Kidney epithelial cell (primary cell): Measurements from ENCODE around the gene HSPD1. TPM values are rescaled to one million over a fixed set of nuclear protein-coding genes. Genes with fewer than 3 reads are reported as not detected.
A peak's percentile ranks its signal among the peaks of the same experiment; 100 is the strongest.

Experiments
- DNase-seq: peaks from one replicate; pipeline ENCODE4 v3.0.0-alpha.2; 2010; ENCODE audit warnings: low read depth
- H3K27me3 ChIP-seq: 2 replicates; pipeline ENCODE4 v1.6.0; 2011; ENCODE audit warnings: low read length; ENCODE audit not compliant: control insufficient read depth, insufficient read depth
- H3K36me3 ChIP-seq: 2 replicates; pipeline ENCODE4 v1.5.1; 2011; ENCODE audit warnings: low read length; ENCODE audit not compliant: control insufficient read depth, insufficient read depth
- H3K4me3 ChIP-seq: 2 replicates; pipeline ENCODE4 v1.5.1; 2011; ENCODE audit warnings: low read depth, mild to moderate bottlenecking, control low read depth, low read length
- total RNA-seq: library from RNA; depleted of rRNA; stranded (reverse); fragments of >200 nt; gene quantifications from 2 replicates; pipeline ENCODE4 v1.2.3, GENCODE V29; 2015
- TF ChIP-seq, protein P1 (sequence below): IDR thresholded peaks from 2 replicates; pipeline ENCODE4 v1.5.1; 2011; ENCODE audit warnings: mild to moderate bottlenecking, moderate library complexity, low read length, control low read depth, inconsistent platforms; ENCODE audit not compliant: insufficient read depth, poor library complexity, severe bottlenecking

Gene HSPD1
- total RNA-seq, 1 donor from 2014 or later: 237 TPM

DNA sequence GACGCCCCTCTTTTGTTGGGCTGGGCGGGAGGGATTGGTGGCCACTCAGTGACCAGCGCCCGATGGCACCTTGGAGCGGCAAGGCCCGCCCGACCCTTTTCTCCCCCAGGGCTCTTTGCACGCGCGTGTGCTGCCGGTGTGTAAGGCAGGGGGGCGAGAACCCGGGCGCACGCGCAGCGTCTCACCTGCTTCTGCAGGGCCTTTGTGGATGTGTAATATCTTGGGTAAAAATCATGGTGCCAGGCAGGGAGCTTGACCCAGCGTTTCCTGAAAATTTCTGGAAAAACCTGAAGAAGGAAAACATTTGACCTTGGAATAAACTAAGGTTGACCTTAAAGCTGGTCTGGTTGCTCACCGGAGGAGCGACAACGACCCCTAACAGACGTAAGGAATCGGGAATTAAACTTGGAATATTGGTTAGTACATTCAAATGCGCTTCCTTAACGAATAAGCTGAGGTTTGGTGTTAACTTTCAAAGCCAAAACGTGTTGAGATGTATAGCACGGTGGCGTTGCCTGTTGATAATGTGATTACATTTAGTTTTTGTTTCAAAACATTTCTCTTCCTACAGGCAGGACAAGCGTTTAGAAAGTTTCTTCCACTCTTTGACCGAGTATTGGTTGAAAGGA, 977 bp upstream of the HSPD1 start:
- no peak for DNase-seq
- no peaks in the 10 kb centered on the region for H3K36me3 ChIP-seq
- H3K4me3 ChIP-seq: peak overlapping the region; percentile 96
- H3K27me3 ChIP-seq: no peaks in the 10 kb centered on the region
- TF ChIP-seq, protein P1, sequence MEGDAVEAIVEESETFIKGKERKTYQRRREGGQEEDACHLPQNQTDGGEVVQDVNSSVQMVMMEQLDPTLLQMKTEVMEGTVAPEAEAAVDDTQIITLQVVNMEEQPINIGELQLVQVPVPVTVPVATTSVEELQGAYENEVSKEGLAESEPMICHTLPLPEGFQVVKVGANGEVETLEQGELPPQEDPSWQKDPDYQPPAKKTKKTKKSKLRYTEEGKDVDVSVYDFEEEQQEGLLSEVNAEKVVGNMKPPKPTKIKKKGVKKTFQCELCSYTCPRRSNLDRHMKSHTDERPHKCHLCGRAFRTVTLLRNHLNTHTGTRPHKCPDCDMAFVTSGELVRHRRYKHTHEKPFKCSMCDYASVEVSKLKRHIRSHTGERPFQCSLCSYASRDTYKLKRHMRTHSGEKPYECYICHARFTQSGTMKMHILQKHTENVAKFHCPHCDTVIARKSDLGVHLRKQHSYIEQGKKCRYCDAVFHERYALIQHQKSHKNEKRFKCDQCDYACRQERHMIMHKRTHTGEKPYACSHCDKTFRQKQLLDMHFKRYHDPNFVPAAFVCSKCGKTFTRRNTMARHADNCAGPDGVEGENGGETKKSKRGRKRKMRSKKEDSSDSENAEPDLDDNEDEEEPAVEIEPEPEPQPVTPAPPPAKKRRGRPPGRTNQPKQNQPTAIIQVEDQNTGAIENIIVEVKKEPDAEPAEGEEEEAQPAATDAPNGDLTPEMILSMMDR: no peak

DNA sequence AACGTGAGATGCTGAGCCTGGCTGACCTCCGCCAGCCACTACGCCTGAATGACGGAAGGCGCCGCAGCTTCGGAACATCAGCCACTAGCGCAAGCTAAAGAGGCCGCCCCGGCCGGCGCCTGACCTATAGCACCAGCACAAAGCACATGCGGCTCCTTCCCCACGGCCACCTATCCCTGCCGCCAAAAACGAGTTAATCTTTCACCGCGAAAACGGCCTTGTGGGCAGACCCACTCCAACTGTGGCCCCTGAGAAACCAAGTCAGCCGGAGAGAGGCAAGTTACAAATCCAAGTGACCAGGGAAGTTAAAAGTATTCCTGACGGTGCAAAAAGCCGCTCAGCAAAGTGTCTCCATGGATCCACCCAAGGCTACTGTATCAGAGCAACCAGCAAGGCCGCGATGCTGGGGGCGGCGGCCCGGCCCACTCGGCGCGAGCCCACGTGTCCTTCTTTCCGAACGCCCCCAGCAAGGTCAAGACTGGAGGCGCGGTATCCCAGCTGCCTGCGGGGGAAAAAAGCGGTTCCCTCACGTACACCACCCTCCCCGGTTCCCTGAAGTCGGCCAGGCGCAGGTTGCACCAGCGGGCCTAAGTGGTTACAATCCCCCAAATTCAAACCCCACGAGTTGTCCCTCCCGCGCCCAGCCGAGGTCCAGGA, 575 bp downstream of the HSPD1 start:
- H3K36me3 ChIP-seq: no peaks in the 10 kb centered on the region
- TF ChIP-seq, protein P1: no peak
- H3K27me3 ChIP-seq: no peaks in the 10 kb centered on the region
- peak overlapping the region; percentile 96 for H3K4me3 ChIP-seq
- DNase-seq: no peak

DNA sequence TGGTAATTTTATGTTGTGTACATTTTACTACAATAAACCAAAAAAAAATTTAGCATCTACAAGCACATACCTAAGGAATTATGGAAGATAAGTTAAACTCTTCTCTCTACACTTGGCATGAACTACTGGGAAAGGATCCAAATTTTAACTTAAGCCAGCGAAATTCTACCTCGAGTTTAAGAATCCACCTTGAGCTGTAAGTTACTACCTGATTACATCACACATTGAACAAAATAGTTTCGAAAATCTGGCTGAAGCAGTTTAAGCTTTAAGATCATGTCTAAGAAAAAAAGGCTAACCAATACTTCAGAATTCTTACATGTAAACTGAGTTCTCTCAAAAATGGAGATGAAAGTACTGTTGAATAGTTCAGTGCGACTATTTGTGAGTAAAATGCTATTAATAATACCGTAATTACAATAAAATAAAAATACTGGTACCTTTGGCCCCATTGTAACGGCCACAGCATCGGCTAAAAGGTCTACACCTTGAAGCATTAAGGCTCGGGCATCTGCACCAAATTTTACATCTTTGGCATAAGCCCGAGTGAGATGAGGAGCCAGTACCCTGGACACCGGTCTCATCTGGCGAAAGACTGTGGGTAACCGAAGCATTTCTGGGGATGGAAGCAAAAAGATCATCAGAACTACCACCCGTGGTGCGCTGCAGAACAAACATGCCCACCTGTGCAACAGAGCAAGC, 1.3 kb downstream of the HSPD1 start:
- no peaks in the 10 kb centered on the region for H3K27me3 ChIP-seq
- peak overlapping the region; percentile 96 for H3K4me3 ChIP-seq
- H3K36me3 ChIP-seq: no peaks in the 10 kb centered on the region
- DNase-seq: no peak
- TF ChIP-seq, protein P1: no peak

DNA sequence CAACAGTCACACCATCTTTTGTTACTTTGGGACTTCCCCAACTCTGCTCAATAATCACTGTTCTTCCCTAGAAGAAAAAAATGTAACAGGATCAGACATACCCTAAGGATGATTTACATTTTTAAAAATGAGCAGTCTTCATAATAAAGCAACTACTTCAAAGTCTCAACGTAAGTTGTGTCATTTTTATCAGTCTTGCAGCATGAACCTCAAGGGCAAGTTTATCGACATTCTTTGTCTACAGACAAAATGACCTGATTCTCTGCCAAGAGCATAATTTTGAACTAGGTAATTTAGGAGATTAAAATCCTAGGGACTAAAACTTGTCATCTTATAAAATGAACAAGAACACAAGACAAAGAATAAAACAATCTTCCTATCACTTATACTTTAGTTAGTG, 2.3 kb downstream of the HSPD1 start:
- Histone ChIP-seq H3K36me3 (no peaks in the 10 kb centered on the region), H3K4me3 (no peak overlapping the region), H3K27me3 (no peaks in the 10 kb centered on the region)
- no peak for DNase-seq
- TF ChIP-seq, protein P1: no peak

DNA sequence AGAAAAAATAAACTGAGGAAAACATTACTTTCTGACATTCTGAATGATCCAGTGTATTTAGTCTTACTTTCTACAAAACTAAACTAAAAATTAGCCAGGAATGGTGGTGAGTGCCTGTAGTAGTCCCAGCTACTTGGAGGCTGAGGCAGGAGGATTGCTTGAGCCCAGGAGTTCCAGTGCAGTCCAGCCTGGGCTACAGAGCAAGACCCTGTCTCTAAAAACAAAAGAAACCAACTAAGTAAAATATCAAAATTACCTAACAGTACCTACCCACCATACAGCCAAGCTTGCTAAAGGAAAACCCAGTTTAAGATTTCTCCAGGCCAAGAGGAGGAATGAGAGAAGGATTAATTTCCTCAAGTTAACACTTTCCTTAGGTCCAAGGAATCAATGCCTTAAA, 2.9 kb downstream of the HSPD1 start:
- no peaks in the 10 kb centered on the region for H3K36me3 ChIP-seq
- no peak overlapping the region for H3K4me3 ChIP-seq

More for the DNA sequence above, 2.9 kb downstream of the HSPD1 start:
- no peaks in the 10 kb centered on the region for H3K27me3 ChIP-seq
- TF ChIP-seq, protein P1: no peak
- DNase-seq: no peak
